ENCODE measurements around the gene PDZD8. TPM values are rescaled to one million over a fixed set of nuclear protein-coding genes. Genes with fewer than 3 reads are reported as not detected.

The PDZD8 gene
- total RNA-seq, 4 donors from 2014 or later, result 29.6 to 60.1 (median 42.4) TPM

DNA sequence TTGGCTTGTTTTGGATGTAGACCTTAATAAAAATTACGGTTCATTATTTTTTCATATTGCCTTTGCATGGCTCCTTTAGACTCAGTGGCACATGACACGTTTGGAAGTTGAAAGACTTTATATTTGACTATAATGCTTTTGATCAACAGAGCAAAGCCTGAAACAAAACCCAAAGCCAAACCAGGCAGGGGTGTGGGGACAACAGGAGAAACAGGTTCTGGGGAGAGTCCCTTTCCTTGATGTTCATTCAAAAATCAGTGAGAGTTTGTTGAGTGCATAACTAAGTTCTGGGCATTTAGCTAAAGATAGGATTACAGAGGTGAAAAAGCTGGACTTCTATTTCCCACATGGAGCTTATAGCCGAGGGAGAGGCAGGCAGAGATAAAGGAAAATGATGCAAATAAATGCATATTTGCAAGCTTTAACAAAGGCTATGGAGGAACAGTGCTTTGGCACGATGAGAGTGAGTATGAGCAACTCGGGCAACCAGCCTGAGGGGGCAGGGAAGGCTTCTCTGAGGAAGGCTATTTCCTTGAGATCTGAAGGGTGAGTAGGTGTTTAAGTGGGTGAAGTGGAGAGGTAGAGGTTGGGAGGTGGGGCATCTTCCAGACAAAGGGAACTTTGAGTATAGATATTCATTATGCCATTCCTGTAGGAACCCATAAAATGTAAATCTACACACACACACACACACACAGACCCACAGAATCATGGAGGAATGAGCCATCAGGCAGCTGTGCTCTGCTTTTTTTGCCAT is 34.5 kb upstream of the PDZD8 start:
- no peak for ATAC-seq (ENCODE audit: low FRiP score)
- TF ChIP-seq, protein P1, sequence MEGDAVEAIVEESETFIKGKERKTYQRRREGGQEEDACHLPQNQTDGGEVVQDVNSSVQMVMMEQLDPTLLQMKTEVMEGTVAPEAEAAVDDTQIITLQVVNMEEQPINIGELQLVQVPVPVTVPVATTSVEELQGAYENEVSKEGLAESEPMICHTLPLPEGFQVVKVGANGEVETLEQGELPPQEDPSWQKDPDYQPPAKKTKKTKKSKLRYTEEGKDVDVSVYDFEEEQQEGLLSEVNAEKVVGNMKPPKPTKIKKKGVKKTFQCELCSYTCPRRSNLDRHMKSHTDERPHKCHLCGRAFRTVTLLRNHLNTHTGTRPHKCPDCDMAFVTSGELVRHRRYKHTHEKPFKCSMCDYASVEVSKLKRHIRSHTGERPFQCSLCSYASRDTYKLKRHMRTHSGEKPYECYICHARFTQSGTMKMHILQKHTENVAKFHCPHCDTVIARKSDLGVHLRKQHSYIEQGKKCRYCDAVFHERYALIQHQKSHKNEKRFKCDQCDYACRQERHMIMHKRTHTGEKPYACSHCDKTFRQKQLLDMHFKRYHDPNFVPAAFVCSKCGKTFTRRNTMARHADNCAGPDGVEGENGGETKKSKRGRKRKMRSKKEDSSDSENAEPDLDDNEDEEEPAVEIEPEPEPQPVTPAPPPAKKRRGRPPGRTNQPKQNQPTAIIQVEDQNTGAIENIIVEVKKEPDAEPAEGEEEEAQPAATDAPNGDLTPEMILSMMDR (IDR thresholded peaks at IDR 0.05), result no peak
- DNase-seq (ENCODE audit: low spot score), result no peak

DNA sequence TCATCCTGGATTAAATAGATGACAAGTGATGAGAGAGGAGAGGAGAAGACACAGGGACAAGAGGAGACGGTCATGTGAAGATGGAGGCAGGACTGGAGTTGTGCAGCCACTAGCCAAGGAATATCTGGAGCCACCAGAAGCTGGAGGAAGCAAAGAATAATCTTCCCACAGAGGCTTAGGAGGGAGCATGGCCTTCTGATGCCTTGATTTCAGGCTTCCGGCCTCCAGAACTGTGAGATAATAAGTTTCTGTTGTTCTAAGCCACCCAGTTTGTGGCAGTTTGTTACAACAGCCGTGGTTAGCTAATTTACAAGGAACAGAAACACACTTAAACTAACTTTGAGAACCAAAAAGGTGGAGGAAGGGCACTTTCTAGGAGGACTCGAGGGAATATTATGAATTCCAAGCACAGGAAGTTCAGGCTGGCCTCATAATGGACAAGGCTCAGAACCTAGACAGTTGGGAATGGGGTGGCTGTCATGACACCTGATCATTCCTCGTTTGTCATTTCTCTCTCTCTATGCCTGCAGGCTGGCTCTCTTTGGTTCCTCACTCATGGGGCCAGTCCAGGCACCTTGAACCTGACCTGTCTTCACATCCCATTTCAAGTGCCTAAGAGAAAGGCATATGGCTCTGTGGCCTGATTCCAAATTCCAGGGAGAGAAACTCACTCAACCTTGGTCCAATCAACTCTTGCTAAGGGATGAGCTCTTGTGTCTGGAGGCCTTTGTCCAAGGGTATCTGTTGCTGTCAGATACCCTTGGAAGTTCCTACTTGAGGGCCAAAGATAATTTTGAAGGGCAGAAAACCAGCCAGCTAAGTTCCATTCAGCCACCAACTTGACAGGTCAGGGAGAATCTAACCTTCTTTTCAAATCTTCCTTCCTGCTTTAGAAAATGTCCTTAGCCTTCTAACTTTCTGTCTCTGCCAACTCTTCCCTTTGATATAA is 33.5 kb upstream of the PDZD8 start:
- ATAC-seq (ENCODE audit: low FRiP score) (no peak), DNase-seq (ENCODE audit: low spot score) (no peak)
- TF ChIP-seq, protein P1 (IDR thresholded peaks at IDR 0.05), result no peak

DNA sequence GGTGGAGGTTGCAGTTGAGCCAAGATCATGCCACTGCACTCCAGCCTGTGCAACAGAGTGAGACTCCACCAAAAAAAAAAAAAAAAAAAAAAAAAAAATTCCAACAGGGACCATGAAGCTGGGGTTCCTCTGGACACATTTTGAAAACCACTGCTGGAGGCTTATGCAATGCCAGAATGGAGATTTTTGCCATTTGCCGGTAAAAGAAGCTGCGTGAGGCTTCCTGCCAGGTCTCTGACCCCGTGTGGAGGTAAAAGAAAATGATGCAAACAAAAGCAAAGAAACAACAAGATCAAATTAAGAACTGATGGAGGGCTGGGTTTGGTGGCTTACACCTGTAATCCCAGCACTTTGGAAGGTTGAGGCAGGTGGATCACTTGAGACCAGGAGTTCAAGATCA is 30.5 kb upstream of the PDZD8 start:
- no peak for DNase-seq (ENCODE audit: low spot score)
- ATAC-seq (ENCODE audit: low FRiP score), result no peak
- TF ChIP-seq, protein P1 (IDR thresholded peaks at IDR 0.05), result no peak

DNA sequence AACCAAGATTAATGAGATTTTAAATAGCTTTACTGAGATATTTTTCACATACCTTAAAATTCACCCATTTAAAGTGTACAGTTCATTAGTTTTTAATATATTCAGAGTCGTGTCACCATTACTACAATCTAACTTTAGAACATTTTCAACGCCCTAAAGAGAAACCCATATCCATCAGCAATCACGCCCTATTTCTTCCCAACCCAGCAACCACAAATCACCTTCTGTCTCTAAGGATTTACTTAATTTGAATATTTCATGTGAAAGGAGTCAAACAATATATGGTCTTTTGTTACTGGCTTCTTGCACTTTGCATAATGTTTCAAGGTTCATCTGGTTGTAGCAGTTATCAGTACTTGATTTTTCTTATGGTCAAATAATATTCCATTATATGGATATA is 25.1 kb upstream of the PDZD8 start:
- ATAC-seq (ENCODE audit: low FRiP score), result no peak
- no peak for DNase-seq (ENCODE audit: low spot score)
- TF ChIP-seq, protein P1 (IDR thresholded peaks at IDR 0.05), result no peak

DNA sequence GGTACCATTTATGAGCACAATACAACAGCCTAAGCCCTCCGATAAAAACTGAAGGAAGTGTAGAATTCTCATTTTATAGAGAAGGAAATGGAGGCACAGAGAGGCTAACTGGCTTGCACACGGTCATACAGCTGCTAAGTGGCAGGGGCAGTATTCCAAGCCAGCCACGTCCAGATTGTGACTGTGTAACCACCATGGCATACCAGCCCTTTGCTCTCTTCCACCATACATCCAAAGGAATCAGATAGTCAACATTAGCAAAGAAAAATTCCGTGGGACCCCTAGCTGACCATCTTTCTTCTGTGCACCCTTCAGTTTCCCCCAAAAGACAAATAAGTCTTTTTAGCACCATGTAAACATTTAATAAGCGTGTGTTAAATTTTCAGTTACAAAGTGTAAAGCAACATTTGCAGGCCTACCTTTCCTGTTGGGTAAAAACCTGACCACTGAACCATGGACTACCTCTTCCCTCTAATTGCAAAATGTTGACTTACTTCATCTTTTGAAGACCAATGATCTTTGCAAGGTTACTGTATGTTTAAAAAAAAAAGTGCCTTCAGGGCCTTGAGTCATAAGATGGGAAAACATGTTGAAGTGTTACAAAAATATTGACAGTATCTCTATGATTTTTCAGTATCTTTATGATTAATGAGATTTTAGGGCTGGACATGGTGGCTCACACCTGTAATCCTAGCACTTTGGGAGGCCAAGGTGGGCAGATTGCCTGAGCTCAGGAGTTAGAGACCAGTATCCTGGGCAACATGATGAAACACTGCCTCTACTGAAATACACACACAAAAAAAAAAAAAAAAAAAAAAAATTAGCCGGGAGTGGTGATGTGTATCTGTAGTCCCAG is 24.3 kb upstream of the PDZD8 start:
- ATAC-seq (ENCODE audit: low FRiP score), result no peak
- TF ChIP-seq, protein P1 (IDR thresholded peaks at IDR 0.05), result no peak

DNA sequence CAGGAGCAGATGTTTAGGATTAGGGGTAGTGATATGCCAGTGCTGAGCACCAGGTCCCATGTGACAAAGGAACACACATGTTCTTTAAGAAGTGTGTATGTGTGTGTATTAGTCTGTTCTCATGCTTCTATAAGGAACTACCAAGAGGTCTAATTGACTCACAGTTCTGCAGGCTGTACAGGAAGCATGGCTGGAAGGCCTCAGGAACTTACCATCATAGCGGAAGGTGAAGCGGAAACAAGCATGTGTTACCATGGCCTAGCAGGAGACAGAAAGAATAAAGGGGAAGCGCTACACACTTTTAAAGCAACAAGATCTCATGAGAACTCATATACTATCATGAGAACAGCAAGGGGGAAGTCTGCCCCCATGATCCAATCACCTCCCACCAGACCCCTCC is 22.8 kb upstream of the PDZD8 start:
- DNase-seq (ENCODE audit: low spot score) (no peak), ATAC-seq (ENCODE audit: low FRiP score) (no peak)
- TF ChIP-seq, protein P1 (IDR thresholded peaks at IDR 0.05), result no peak

More for the DNA sequence above, 24.3 kb upstream of the PDZD8 start:
- no peak for DNase-seq (ENCODE audit: low spot score)

All from omental fat pad (tissue), 4 donors.